HG03457 (cell line): ENCODE measurements around the gene SLC37A2.

Experiments
- ATAC-seq: cut with Tn5 transposase; IDR thresholded peaks from one replicate; pipeline ENCODE4 v1.9.1; 2021; ENCODE audit warnings: moderate number of reproducible peaks; ENCODE audit not compliant: unreplicated experiment

SLC37A2 gene

DNA sequence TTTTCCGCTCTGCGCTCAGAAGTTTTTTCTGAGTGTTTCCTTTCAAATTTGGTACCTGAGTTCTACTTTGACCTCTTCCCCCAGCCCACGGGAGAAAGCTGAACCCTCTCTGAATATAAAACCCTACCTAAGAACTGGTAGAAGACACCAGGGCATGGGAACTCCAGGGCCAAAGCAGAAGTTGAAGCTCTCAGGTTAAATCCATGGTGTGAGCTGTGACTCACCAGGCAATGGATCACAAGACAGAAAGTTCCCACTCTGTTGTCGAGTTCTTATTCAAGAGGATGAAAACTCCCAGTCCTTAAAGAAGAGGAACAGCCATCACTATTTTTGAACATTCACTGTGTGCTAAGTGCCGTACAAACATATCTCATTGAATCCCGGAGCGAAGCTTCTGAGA, 39.4 kb downstream of the SLC37A2 start:
- no peak for ATAC-seq

GRCh38 chr11:125105926-125106325, 42.8 kb downstream of the SLC37A2 start:
- ATAC-seq, result no peak

GRCh38 chr11:125108469-125108868, 45.4 kb downstream of the SLC37A2 start:
- no peak for ATAC-seq

- no peak for ATAC-seq
Observed at GRCh38 chr11:125110506-125110905, 47.4 kb downstream of the SLC37A2 start.

DNA sequence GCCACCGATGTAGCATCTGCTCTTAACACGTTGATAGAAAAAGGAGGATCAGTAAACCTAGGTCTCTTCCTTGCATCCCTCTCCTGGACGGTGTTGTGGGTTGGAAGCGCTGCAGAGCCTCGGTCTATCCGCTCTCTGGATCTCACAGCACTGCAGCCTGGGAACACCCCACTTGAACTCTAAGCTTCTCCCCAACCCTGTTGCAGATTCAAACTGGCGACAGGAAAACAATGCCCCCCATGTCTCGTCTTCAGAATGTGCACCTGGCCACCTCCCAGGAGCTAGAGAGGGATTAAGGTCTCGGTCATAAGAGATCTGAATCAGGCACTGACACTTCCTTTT, 47.9 kb downstream of the SLC37A2 start:
- no peak for ATAC-seq

GRCh38 chr11:125111343-125112207, 48.5 kb downstream of the SLC37A2 start, which contains the start of gene TMEM218:
Gene TMEM218 (minus strand): TSS chr11:125111626. CDS start chr11:125102241, 9,385 bp downstream.
- ATAC-seq, result peak; percentile 98

GRCh38 chr11:125112208-125112604, 49.1 kb downstream of the SLC37A2 start:
- no peak for ATAC-seq

- no peak for ATAC-seq
Observed at GRCh38 chr11:125114518-125114917, 51.4 kb downstream of the SLC37A2 start.

DNA sequence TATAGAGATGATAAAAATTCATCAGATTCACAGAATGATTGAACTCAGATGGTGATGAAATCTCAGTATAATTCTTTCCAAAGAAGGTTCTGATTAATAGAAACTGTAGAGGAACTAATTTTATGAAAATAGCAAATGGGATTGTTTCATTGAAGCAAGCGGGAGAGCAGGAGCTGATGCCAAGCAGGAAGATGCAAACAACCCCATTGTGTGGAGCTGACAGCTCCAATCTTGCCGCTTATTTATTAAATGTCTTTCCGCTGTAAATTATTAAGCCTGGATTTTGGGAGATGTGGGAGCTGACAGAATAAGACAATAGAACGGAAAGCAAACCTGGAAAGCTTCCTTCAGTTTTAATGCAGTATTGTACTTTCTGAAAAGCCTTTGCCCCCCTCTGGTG, 54.3 kb downstream of the SLC37A2 start:
- ATAC-seq, result no peak

GRCh38 chr11:125123194-125123946, 60.3 kb downstream of the SLC37A2 start:
- ATAC-seq, result no peak

GRCh38 chr11:125123947-125124617, 61.0 kb downstream of the SLC37A2 start:
- ATAC-seq, result peak; percentile 71

DNA sequence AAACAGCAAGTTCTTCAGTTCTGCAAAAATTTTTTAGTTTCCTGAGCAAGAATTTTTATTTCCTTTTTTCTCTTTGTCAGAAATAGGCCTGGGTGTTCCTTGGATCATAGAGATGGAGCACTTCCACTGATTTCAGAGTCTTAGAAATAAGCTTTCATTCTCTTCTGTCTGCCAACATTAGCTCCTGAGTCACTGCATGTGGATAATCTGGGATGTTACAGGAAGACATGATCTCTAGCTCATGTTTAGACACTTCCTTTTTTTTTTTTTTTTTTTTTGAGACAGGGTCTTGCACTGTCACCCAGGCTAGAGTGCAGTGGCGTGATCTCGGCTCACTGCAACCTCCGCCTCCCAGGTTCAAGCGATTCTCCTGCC, 61.5 kb downstream of the SLC37A2 start:
- no peak for ATAC-seq

DNA sequence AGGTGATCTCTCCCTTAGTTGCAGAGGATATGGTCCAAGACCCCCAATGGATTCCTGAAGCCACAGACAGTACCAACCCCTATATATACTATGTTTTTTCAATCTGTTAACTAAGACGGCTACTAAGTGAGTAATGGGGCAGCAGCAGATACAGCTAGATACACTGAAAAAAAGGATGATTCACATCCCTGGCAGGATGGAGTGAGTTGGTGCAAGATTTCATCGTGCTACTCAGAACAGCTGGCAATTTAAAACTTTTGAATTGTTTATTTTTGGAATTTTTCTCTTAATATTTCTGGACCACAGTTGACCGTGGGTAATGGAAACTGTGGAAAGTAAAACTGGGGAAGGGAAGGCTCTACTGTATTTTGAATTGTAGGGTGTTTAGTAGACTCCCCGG, 65.3 kb downstream of the SLC37A2 start:
- no peak for ATAC-seq

DNA sequence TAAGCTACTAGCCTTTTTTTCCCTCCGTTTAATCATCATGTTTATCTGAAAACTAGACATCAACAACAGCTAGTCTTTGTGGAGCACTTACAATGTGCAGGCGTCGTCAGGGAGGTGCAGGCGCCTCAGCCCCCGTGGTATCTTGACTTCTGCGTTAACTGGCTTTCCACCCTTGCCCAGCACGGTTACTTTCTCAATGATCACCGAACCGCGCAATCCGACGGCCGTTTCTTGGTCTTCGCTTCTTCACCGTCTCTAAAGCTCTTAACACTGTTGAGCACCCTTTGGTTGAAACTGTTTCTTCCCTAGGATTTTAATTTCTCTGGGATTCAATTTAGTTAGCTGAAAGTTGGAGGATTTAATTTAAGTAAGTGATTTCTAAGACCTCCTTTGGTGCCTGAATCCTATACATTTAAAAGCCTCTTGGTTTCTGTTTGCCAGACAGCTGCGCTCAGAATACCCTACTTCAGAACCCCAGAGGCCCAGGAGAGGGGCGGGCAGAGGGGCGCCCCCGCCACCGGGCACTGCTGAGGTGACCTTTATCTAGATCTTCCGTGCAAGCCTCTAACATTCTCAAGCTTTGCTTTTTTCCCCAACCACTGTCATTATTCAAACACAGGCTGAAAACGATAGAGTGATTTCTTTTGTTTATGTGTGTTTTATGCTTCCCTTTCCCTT, 66.3 kb downstream of the SLC37A2 start:
- ATAC-seq, result no peak

GRCh38 chr11:125132071-125132470, 69.0 kb downstream of the SLC37A2 start:
- ATAC-seq, result no peak

GRCh38 chr11:125132596-125132995, 69.5 kb downstream of the SLC37A2 start:
- ATAC-seq, result no peak

GRCh38 chr11:125136001-125136400, 72.9 kb downstream of the SLC37A2 start:
- ATAC-seq, result no peak

DNA sequence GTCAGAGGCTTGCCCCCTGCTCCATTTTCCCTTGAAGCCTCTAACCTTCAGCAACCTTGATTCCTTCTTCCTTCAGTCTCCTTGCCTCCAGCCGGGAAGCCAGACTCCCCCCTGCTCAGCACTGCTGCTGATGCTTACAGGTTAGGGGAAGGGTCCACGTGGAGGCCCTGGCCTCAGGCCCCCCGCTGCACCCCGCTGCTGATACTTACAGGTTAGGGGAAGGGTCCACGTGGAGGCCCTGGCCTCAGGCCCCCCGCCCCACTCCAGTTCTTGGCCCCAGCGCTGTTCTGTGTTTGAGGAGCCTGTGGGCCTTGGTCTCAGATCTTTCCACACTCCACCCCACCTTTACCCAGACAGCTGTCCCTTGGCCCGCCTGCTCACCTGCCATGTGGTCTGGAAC, 75.9 kb downstream of the SLC37A2 start:
- no peak for ATAC-seq

GRCh38 chr11:125139778-125140177, 76.7 kb downstream of the SLC37A2 start:
- no peak for ATAC-seq
